ENCODE measurements around the gene ANXA11. TPM values are rescaled to one million over a fixed set of nuclear protein-coding genes. Genes with fewer than 3 reads are reported as not detected.
A peak's percentile ranks its signal among the peaks of the same experiment; 100 is the strongest.

The ANXA11 gene
- total RNA-seq, 1 donor from 2014 or later, result 42.7 TPM

- ATAC-seq (no peak), DNase-seq (ENCODE audit: low spot score) (no peak)
These were observed 37.7 kb downstream of the ANXA11 start for GRCh38 chr10:80167471-80168161.

GRCh38 chr10:80166581-80167470 is 38.5 kb downstream of the ANXA11 start:
- ATAC-seq (no peak), DNase-seq (ENCODE audit: low spot score) (no peak)

GRCh38 chr10:80165173-80165572 is 40.2 kb downstream of the ANXA11 start:
- no peak for ATAC-seq
- no peak for DNase-seq (ENCODE audit: low spot score)

GRCh38 chr10:80164596-80164995 is 40.7 kb downstream of the ANXA11 start:
- no peak for ATAC-seq
- DNase-seq (ENCODE audit: low spot score), result no peak

- DNase-seq (ENCODE audit: low spot score), result no peak
- ATAC-seq, result no peak
These were observed 41.5 kb downstream of the ANXA11 start for GRCh38 chr10:80163741-80164341.

GRCh38 chr10:80161321-80162083 is 43.8 kb downstream of the ANXA11 start:
- ATAC-seq, result peak; percentile 9
- DNase-seq (ENCODE audit: low spot score), result no peak

GRCh38 chr10:80160361-80161320 is 44.7 kb downstream of the ANXA11 start:
- DNase-seq (ENCODE audit: low spot score), result no peak

GRCh38 chr10:80159166-80159873 is 46.0 kb downstream of the ANXA11 start:
- DNase-seq (ENCODE audit: low spot score), result no peak
- ATAC-seq, result no peak

More at GRCh38 chr10:80160361-80161320, 44.7 kb downstream of the ANXA11 start:
- no peak for ATAC-seq

- ATAC-seq (peak; percentile 60), DNase-seq (ENCODE audit: low spot score) (peak; percentile 57)
These were observed 46.7 kb downstream of the ANXA11 start for GRCh38 chr10:80158598-80159127.

GRCh38 chr10:80158126-80158525 is 47.2 kb downstream of the ANXA11 start:
- no peak for DNase-seq (ENCODE audit: low spot score)
- ATAC-seq, result no peak

- DNase-seq (ENCODE audit: low spot score), result no peak
- no peak for ATAC-seq
These were observed 47.8 kb downstream of the ANXA11 start for GRCh38 chr10:80157561-80157960.

GRCh38 chr10:80156216-80156615 is 49.1 kb downstream of the ANXA11 start:
- DNase-seq (ENCODE audit: low spot score) (no peak), ATAC-seq (no peak)

- ATAC-seq (no peak), DNase-seq (ENCODE audit: low spot score) (no peak)
These were observed 49.6 kb downstream of the ANXA11 start for GRCh38 chr10:80155696-80156215.

- ATAC-seq, result no peak
These were observed 50.2 kb downstream of the ANXA11 start for GRCh38 chr10:80154978-80155695.

GRCh38 chr10:80154626-80154977 is 50.7 kb downstream of the ANXA11 start:
- DNase-seq (ENCODE audit: low spot score) (no peak), ATAC-seq (no peak)

More at GRCh38 chr10:80154978-80155695, 50.2 kb downstream of the ANXA11 start:
- no peak for DNase-seq (ENCODE audit: low spot score)

GRCh38 chr10:80153460-80153859 is 51.9 kb downstream of the ANXA11 start:
- no peak for DNase-seq (ENCODE audit: low spot score)
- no peak for ATAC-seq

- ATAC-seq, result no peak
- DNase-seq (ENCODE audit: low spot score), result no peak
These were observed 52.5 kb downstream of the ANXA11 start for GRCh38 chr10:80152820-80153219.

GRCh38 chr10:80150172-80150571 is 55.2 kb downstream of the ANXA11 start:
- DNase-seq (ENCODE audit: low spot score) (no peak), ATAC-seq (no peak)
